Psoas muscle (tissue), 8 donors: ENCODE measurements around the gene COL5A1. TPM values are rescaled to one million over a fixed set of nuclear protein-coding genes. Genes with fewer than 3 reads are reported as not detected.

Experiments
- ATAC-seq, 4 donors: fragments of 200-7000 bp; cut with Tn5 transposase; one replicate each; pipeline ENCODE4 v1.9.1; 2020; ENCODE audit warnings: moderate library complexity in 3 of 4, mild to moderate bottlenecking in 2 of 4
- DNase-seq, 2 donors: peaks; one replicate each; pipeline ENCODE4 v3.0.0-alpha.2; 2020
- H3K27ac ChIP-seq: fragments of 200-600 bp; one replicate; pipeline ENCODE4 v1.8.0; 2022
- H3K27me3 ChIP-seq, 3 donors: fragments of 200-600 bp in 1 of 3; one replicate each; pipeline versions ENCODE4 v1.6.1 to v1.8.0; 2013 to 2022; ENCODE audit warnings: low read length in 2 of 3, mild to moderate bottlenecking in 2 of 3, moderate library complexity in 1 of 3; ENCODE audit not compliant: insufficient read depth in 3 of 3
- H3K36me3 ChIP-seq, 2 donors: fragments of 200-600 bp in 1 of 2; one replicate each; pipeline versions ENCODE4 v1.6.1 to v1.8.0; 2013 to 2022; ENCODE audit warnings: low read depth in 1 of 2, mild to moderate bottlenecking in 1 of 2, moderate library complexity in 1 of 2; ENCODE audit not compliant: insufficient read depth in 1 of 2
- H3K4me1 ChIP-seq: fragments of 200-600 bp; one replicate; pipeline ENCODE4 v1.8.0; 2022
- H3K4me3 ChIP-seq: fragments of 200-600 bp; one replicate; pipeline ENCODE4 v1.8.0; 2022; ENCODE audit warnings: mild to moderate bottlenecking
- H3K9me3 ChIP-seq: fragments of 200-600 bp; one replicate; pipeline ENCODE4 v1.8.0; 2022
- CTCF ChIP-seq: fragments of 200-600 bp; IDR thresholded peaks from one replicate; pipeline ENCODE4 v1.8.0; 2022; ENCODE audit warnings: antibody characterized with exemption
- WGBS, 3 donors: extraction: QIAGEN DNeasy Blood & Tissue Kit; methylation state at CpG; one replicate each; pipeline versions ENCODE4 v1.1.6 to v1.1.7; 2013; 5-methylcytosine and 5-hydroxymethylcytosine counted together
- intact Hi-C, 2 donors: fragments of 100-400 bp; cut with DNase I; formaldehyde crosslinking; loops; one replicate each; pipeline versions ENCODE4 v1.11.0 to v1.14.2; 2022
- polyA plus RNA-seq, 3 donors: library from polyadenylated mRNA; stranded (reverse); fragments of 200-250 nt; gene quantifications; one replicate each; pipeline ENCODE4 v1.2.3, GENCODE V29; 2013
- total RNA-seq, 4 donors: library from RNA; stranded (reverse); fragmentation: NEBNext Ultra II Directional in 2 of 4; extraction: Animal tissue kit (Norgen Biotek cat#: 25700) in 2 of 4; gene quantifications; one replicate each; pipeline versions ENCODE4 v1.2.1 to v1.2.4, GENCODE V29; 2021 to 2023
- donor health status: healthy with polysubstance abuse.
- donor health status: DM: no; HTN: no; CAD: no; lungs with moderate emphysema.
- donor health status: Bipolar disorder and iron deficiency.
- donor health status: healthy.
- donor health status: DM: yes; HTN: yes; CAD: no.
- donor health status: DM: no; HTN: no; CAD: no.
- donor health status: DM: no; HTN: no; CAD: no.
- donor health status: DM: yes; HTN: yes; CAD: no.

COL5A1 gene
- total and polyA plus RNA-seq, 7 donors = 1.7 to 11.3 (median 3.4) TPM

- ATAC-seq = no peak
- peaks cover 0 to 25% (median 2%) of the 10 kb centered on the region in 3 donors for H3K27me3 ChIP-seq
- no peak for TF ChIP-seq CTCF
- WGBS, 3 donors = 75 to 87% (median 76%) methylated on average over 10 of the region's 10 CpGs
- H3K9me3 ChIP-seq = no peaks in the 10 kb centered on the region
- no peak overlapping the region for H3K4me3 ChIP-seq
- intact Hi-C loops = no loop called here
- no peaks in the 10 kb centered on the region for H3K4me1 ChIP-seq
- no peak overlapping the region for H3K27ac ChIP-seq
- no peaks in the 10 kb centered on the region for H3K36me3 ChIP-seq
- peak in 1 of 2 donors; percentile 7 for DNase-seq
These were observed 46.0 kb downstream of the COL5A1 start for GRCh38 chr9:134687556-134687955.

- TF ChIP-seq CTCF = no peak
- H3K27me3 ChIP-seq = peaks cover 0 to 25% (median 2%) of the 10 kb centered on the region in 3 donors
- ATAC-seq = no peak
- WGBS, 3 donors = 38 to 59% (median 43%) methylated on average over 15 of the region's 15 CpGs
- DNase-seq = no peak
- intact Hi-C loops = no loop called here
- H3K4me1 ChIP-seq = no peaks in the 10 kb centered on the region
- H3K36me3 ChIP-seq = no peaks in the 10 kb centered on the region
- no peaks in the 10 kb centered on the region for H3K9me3 ChIP-seq
- H3K27ac ChIP-seq = no peak overlapping the region
- H3K4me3 ChIP-seq = no peak overlapping the region
These were observed 46.6 kb downstream of the COL5A1 start for GRCh38 chr9:134688231-134688630.

GRCh38 chr9:134688661-134689320, 47.2 kb downstream of the COL5A1 start:
- WGBS, 3 donors = 71 to 82% (median 72%) methylated on average over 16 to 17 of the region's 17 CpGs
- Histone ChIP-seq H3K4me1 (no peaks in the 10 kb centered on the region), H3K4me3 (no peak overlapping the region), H3K36me3 (no peaks in the 10 kb centered on the region), H3K9me3 (no peaks in the 10 kb centered on the region), H3K27ac (no peak overlapping the region), H3K27me3 (peaks cover 0 to 30% (median 2%) of the 10 kb centered on the region in 3 donors)
- DNase-seq (peak in 1 of 2 donors; percentile 15), ATAC-seq (no peak)
- intact Hi-C loops = no loop called here
- TF ChIP-seq CTCF = no peak

GRCh38 chr9:134689321-134690181, 47.9 kb downstream of the COL5A1 start:
- 32 to 37% (median 37%) methylated on average over 20 of the region's 20 CpGs for WGBS, 3 donors
- Histone ChIP-seq H3K36me3 (no peaks in the 10 kb centered on the region), H3K27me3 (peaks cover 0 to 30% (median 2%) of the 10 kb centered on the region in 3 donors), H3K4me1 (no peaks in the 10 kb centered on the region), H3K9me3 (no peaks in the 10 kb centered on the region), H3K27ac (no peak overlapping the region), H3K4me3 (no peak overlapping the region)
- intact Hi-C loops = no loop called here
- peak; percentile 66 to 79 (median 74) for ATAC-seq
- DNase-seq = peak; percentile 75 to 87
- TF ChIP-seq CTCF = peak; percentile 56
